ENCODE measurements around the gene COL1A2. TPM values are rescaled to one million over a fixed set of nuclear protein-coding genes. Genes with fewer than 3 reads are reported as not detected.

COL1A2 gene
- polyA plus RNA-seq (ENCODE audit: insufficient read length) = 746 TPM
- long read RNA-seq, donor 1, transcript COL1A2-203 (4 exons, 1,123 nt) = major isoform, 24 of 238 reads
- long read RNA-seq, donor 1, transcript COL1A2-205 (4 exons, 656 nt) = minor isoform, 8 of 238 reads
- long read RNA-seq, donor 1, partial matches to known transcripts = 137 of 238 reads
- long read RNA-seq, donor 1, other reads (novel, unspliced or antisense) = 69 of 238 reads
- long read RNA-seq, donor 2, transcript COL1A2-203 (4 exons, 1,123 nt) = major isoform, 17 of 207 reads
- long read RNA-seq, donor 2, partial matches to known transcripts = 142 of 207 reads
- long read RNA-seq, donor 2, other reads (novel, unspliced or antisense) = 44 of 207 reads
- long read RNA-seq, donor 3, transcript COL1A2-205 (4 exons, 656 nt) = major isoform, 7 of 157 reads
- long read RNA-seq, donor 3, transcript COL1A2-203 (4 exons, 1,123 nt) = minor isoform, 5 of 157 reads
- long read RNA-seq, donor 3, partial matches to known transcripts = 127 of 157 reads
- long read RNA-seq, donor 3, other reads (novel, unspliced or antisense) = 16 of 157 reads
- long read RNA-seq, donor 4, partial matches to known transcripts = 17 of 22 reads
- long read RNA-seq, donor 4, other reads (novel, unspliced or antisense) = 0 of 22 reads
- long read RNA-seq, donor 5, transcript COL1A2-205 (4 exons, 656 nt) = minor isoform, 6 of 146 reads
- long read RNA-seq, donor 5, transcript COL1A2-203 (4 exons, 1,123 nt) = major isoform, 12 of 146 reads
- long read RNA-seq, donor 5, partial matches to known transcripts = 104 of 146 reads
- long read RNA-seq, donor 5, other reads (novel, unspliced or antisense) = 23 of 146 reads
- long read RNA-seq, donor 6, transcript COL1A2-205 (4 exons, 656 nt) = minor isoform, 9 of 246 reads
- long read RNA-seq, donor 6, transcript COL1A2-203 (4 exons, 1,123 nt) = major isoform, 16 of 246 reads
- long read RNA-seq, donor 6, partial matches to known transcripts = 162 of 246 reads
- long read RNA-seq, donor 6, other reads (novel, unspliced or antisense) = 59 of 246 reads
- long read RNA-seq, donor 7, transcript COL1A2-203 (4 exons, 1,123 nt) = major isoform, 14 of 214 reads
- long read RNA-seq, donor 7, transcript COL1A2-205 (4 exons, 656 nt) = minor isoform, 6 of 214 reads
- long read RNA-seq, donor 7, partial matches to known transcripts = 186 of 214 reads
- long read RNA-seq, donor 7, other reads (novel, unspliced or antisense) = 7 of 214 reads
- long read RNA-seq, donor 8, transcript COL1A2-203 (4 exons, 1,123 nt) = major isoform, 11 of 45 reads
- long read RNA-seq, donor 8, partial matches to known transcripts = 25 of 45 reads
- long read RNA-seq, donor 8, other reads (novel, unspliced or antisense) = 9 of 45 reads

- DNase-seq = peak; percentile 80
Observed at GRCh38 chr7:94394437-94395140, at the start of gene COL1A2. COL1A2 (plus strand) TSS chr7:94394895; CDS start chr7:94395032, 137 bp downstream.

GRCh38 chr7:94345907-94346306 lies 48.8 kb upstream of the COL1A2 start:
- DNase-seq = no peak

DNA sequence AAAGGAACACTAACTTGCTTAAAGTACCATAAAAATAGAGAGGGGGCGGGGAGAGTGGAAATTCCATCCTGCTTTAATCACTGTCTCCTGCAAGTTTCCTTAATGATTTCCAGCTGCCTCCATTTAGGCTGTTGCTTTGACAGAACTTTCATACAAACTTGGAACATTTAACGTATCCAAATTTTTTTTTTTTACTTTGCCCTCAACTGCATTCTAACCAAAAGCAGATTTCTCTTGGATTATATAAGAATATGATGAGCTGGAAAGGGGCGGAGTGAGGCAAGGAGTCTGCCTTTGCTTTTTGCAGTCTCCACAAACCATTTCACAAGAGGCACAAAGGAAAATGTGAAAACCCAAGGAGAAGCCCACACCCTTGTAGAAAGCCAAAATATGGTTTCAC lies 46.6 kb upstream of the COL1A2 start:
- DNase-seq = peak; percentile 69

- peak; percentile 50 for DNase-seq
Observed at GRCh38 chr7:94350734-94351133, 44.0 kb upstream of the COL1A2 start.

- no peak for DNase-seq
Observed at GRCh38 chr7:94351703-94352102, 43.0 kb upstream of the COL1A2 start.

GRCh38 chr7:94352887-94353286 lies 41.8 kb upstream of the COL1A2 start:
- DNase-seq = no peak

DNA sequence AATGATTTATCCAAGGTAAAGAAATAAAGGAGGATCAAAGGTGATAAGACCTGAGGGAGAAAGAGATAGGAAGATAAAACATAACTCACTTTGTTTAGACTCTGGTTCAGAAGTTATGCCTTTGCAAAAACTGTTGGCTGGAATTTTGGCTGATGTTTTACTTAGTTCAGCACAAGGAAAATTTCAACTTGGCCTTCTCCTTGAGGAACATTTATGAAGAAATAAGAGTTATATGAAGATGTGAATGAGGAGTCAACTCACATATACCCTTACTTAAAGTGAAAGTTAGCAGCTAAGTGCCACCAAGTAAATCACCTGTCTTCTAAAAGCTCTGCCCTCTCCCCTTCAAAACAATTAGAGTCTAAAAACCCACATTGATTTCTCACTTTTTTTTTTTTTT lies 39.7 kb upstream of the COL1A2 start:
- no peak for DNase-seq

DNA sequence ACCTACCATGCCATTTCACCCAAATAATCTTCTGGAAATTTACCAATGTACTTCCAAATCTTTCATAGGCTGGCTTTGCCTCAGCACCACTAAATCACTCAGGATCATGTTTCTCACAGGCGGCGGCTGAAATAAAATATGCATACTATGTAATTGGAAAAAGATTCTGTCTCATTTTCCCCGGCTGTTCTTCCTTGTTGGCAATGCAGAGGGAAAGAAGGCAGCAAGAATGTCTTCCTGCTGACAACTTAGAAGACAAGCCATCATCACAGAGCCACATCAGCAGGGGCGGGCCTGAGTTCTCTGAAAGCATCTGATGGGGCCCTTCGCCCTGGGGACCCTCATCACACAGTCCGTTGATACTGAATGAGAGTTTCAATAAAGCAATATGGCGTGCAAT lies 39.2 kb upstream of the COL1A2 start:
- no peak for DNase-seq

DNA sequence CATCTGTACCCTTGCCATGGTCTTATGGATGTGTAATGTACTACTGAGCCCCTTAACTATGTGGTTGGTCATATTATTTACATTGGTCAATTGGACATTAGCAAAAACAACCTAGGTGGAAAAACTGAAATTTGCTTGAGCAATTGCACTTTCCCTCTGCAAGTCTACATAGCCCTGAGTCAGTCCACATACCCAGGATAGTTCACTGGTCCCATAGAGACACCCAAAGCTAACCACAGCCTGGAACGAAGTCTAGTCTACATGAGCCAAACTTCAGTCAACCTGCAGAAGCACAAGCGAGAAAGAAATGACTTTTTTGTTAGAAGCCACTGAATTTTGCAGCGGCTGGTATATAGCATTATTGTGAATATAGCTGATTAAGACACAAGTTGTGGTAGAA lies 37.6 kb upstream of the COL1A2 start:
- no peak for DNase-seq

DNA sequence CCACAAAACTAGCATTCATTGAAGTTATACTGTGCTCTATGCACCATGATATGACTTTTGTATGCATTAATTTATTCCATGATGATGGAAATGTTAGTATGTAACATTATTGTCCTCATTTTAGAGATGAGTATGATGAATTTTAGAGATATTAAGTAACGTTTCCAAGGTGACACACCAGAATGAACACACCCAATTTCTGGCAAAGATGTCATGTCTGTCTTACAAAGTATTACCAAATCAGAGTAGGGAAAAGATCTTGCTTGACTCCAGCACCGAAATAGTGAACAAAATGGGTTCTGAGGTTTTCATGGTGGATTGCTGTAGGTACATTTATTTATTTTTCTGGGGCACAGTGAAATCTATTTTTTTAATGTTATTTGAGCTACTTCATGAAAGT lies 33.8 kb upstream of the COL1A2 start:
- DNase-seq = no peak

GRCh38 chr7:94362276-94362675 lies 32.4 kb upstream of the COL1A2 start:
- DNase-seq = no peak

GRCh38 chr7:94364816-94365215 lies 29.9 kb upstream of the COL1A2 start:
- no peak for DNase-seq

DNA sequence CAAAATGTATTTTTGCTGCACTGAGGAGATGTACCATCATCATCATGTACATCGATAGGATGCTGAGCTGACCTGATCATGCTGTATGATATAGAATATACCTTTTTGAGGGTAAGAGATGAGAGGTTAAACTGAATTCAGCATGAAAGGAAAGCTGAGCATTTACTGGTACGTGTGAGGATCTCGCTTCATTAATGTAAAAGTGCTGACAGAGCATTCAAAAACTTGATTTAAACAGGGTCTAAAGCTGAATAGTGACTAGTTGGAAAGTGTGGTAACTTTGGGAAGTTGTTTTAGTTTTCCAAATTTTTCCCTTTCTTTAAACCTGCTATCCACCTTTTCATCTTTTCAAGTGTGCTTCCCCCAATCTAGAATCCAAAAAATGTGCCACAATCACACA lies 28.5 kb upstream of the COL1A2 start:
- DNase-seq = no peak

- DNase-seq = no peak
Observed at GRCh38 chr7:94366832-94367231, 27.9 kb upstream of the COL1A2 start.

DNA sequence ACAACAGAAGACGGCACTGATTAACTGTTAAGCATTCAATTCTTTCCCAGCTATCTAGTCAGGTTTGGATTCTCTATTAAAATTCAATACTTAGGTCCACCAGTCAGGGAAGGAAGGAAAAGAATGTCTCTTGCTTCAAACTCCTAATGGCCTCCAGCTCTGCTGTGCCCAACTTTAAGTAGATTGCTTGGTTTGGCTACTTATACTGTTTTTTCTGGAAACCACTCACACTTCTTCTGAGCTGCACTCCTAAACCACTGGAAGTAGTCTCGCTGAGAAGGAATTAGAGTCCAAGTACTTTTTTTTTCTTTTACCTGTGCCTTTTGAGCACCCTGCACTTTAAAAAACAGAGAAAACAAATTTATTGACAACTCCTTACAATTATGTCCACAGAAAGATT lies 26.7 kb upstream of the COL1A2 start:
- no peak for DNase-seq

DNA sequence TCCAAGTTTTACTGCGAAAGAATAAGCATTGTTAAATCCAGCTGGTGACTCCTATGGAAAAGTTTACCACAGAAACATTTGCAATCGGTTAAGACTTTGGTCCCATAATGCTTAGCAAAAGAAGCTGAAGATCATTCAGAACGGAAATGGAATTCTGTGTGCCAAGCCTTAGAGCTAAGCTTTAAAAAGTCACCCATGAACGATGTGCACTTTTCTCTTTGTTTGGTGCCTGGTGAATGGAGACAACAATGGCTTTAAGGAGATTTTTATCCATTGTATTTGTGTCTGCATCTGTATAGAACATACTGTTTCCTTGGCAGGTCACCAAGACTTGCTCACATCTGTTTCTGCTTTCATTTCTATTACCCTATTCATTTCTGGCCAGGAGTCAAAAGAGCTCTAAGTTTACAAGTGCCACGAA lies 26.3 kb upstream of the COL1A2 start:
- DNase-seq = peak; percentile 57

- DNase-seq = peak; percentile 60
Observed at GRCh38 chr7:94374231-94374630, 20.5 kb upstream of the COL1A2 start.

GRCh38 chr7:94374721-94375566 lies 19.8 kb upstream of the COL1A2 start:
- DNase-seq = peak; percentile 89

DNA sequence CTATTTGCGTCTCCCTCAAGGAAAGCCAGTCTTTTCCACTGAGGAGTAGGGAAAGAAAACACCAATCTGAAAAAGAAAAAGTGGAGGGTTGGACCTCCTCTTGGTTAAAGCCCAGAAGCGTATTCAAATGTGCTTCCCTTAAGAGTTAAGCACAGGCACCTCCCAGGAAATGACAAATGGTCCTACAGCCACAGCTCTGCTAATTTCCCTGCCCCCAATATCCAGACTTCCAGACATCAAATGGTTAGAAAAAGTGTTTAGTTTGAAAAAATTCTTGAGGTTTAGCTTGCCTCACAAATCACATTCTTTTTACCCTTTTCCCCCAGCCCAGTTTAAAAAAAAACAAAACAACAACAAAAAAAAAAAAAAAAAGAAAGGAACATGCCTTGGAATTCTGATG lies 19.0 kb upstream of the COL1A2 start:
- DNase-seq = peak; percentile 80

DNA sequence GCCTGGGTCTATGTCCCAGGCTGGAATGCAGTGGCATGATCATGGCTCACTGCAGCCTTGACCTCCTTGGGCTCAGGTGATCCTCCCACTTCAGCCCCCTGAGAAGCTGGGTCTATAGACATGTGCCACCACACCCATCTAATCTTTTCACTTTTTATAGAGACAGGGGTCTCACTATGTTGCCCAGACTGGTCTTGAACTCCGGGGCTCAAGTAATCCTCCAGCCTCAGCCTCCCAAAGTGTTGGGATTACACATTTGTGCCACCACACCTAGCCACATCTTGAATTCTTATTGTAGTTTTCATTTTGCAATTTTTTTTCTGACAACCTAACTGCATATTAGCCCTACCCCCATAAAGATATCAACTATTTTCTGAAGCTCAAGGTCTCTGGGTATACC lies 18.4 kb upstream of the COL1A2 start:
- no peak for DNase-seq

DNA sequence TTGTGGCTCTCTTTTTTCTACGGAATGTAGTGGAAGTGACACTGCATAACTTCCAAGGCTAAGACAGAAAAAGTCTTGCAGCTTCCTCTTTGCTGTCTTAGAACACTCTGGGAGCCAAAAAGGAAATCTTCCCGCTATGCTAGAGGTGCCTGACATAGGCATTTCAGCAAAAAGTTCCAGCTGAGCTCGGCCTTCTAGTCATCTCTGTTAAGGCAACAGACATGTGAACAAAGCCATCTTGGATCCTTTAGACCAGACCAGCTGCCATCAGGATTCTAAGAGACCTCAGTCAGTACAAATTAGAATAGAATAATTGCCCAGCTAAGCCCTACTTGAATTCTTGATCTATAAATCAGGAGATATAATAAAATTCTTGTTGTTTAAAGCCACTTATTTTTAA lies 16.3 kb upstream of the COL1A2 start:
- DNase-seq = no peak
